ENCODE measurements around the gene SEPTIN12.

GRCh38 chr16:4830408-4830807 is 42.3 kb upstream of the SEPTIN12 start:
- TF ChIP-seq CTCF (IDR thresholded peaks at IDR 0.05) (no peak), POLR2AphosphoS5 (IDR thresholded peaks at IDR 0.05) (no peak), POLR2A (IDR thresholded peaks at IDR 0.05) (no peak), EP300 (IDR thresholded peaks at IDR 0.05) (no peak)

Measured in upper lobe of left lung (tissue), 4 donors.